ENCODE measurements around the gene TMCC3. TPM values are rescaled to one million over a fixed set of nuclear protein-coding genes. Genes with fewer than 3 reads are reported as not detected.
"Not testable (repeated sequence)": the region's sequence is repeated elsewhere in the genome, so short reads cannot be mapped to it uniquely, and the experiment has no call there.

TMCC3 gene
- total and polyA plus RNA-seq, 2 experiments from 2014 or later, result 1.4 to 3.6 TPM

DNA sequence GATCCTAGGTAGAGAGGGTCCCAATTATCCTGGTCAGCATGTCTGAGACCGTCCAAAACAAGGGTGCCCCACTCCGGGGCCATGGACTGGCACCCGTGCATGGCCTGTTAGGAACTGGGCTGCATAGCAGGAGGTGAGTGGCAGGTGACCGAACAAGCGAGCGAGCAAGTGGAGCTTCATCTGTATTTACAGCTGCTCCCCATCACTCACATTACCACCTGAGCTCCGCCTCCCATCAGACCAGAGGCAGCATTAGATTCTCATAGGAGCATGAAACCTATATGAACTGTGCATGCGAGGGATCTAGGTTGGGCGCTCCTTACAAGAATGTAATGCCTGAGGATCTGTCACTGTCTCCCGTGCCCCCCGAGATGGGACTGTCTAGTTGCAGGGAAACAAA lies 44.4 kb upstream of the TMCC3 start:
- no peak overlapping the region for H3K4me3 Mint-ChIP-seq
- no peak overlapping the region for H3K27ac Mint-ChIP-seq
- H3K36me3 Mint-ChIP-seq (ENCODE audit: low read depth), result no peaks in the 10 kb centered on the region
- TF ChIP-seq CREB1 (CRISPR knock-in tag; IDR thresholded peaks at IDR 0.05; ENCODE audit: low read depth), result no peak
- no peak for TF ChIP-seq ZNF331 (CRISPR knock-in tag; IDR thresholded peaks at IDR 0.05; ENCODE audit: low read depth)
- TF ChIP-seq, protein P1, sequence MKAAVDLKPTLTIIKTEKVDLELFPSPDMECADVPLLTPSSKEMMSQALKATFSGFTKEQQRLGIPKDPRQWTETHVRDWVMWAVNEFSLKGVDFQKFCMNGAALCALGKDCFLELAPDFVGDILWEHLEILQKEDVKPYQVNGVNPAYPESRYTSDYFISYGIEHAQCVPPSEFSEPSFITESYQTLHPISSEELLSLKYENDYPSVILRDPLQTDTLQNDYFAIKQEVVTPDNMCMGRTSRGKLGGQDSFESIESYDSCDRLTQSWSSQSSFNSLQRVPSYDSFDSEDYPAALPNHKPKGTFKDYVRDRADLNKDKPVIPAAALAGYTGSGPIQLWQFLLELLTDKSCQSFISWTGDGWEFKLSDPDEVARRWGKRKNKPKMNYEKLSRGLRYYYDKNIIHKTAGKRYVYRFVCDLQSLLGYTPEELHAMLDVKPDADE (IDR thresholded peaks at IDR 0.05), result no peak
- no peak for TF ChIP-seq STAT1 (IDR thresholded peaks at IDR 0.05; ENCODE audit: unreplicated experiment)
- TF ChIP-seq EZH2 (IDR thresholded peaks at IDR 0.05; ENCODE audit: low read depth, unreplicated experiment), result no peak
- TF ChIP-seq ZNF114 (CRISPR knock-in tag; IDR thresholded peaks at IDR 0.05), result no peak
- TF ChIP-seq, protein P2, sequence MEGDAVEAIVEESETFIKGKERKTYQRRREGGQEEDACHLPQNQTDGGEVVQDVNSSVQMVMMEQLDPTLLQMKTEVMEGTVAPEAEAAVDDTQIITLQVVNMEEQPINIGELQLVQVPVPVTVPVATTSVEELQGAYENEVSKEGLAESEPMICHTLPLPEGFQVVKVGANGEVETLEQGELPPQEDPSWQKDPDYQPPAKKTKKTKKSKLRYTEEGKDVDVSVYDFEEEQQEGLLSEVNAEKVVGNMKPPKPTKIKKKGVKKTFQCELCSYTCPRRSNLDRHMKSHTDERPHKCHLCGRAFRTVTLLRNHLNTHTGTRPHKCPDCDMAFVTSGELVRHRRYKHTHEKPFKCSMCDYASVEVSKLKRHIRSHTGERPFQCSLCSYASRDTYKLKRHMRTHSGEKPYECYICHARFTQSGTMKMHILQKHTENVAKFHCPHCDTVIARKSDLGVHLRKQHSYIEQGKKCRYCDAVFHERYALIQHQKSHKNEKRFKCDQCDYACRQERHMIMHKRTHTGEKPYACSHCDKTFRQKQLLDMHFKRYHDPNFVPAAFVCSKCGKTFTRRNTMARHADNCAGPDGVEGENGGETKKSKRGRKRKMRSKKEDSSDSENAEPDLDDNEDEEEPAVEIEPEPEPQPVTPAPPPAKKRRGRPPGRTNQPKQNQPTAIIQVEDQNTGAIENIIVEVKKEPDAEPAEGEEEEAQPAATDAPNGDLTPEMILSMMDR (conservative IDR thresholded peaks at IDR 0.05; ENCODE audit: low read depth in 2 of 2), result no peak
- no peak for TF ChIP-seq NANOG (IDR thresholded peaks at IDR 0.05; ENCODE audit: borderline replicate concordance)
- no peak for TF ChIP-seq POLR2AphosphoS5 (IDR thresholded peaks at IDR 0.05; ENCODE audit: low read depth)
- no peaks in the 10 kb centered on the region for H3K9me3 Mint-ChIP-seq
- 0 out of 2 replicates have a peak, but pooled peaks cover 6% of the 10 kb centered on the region for H3K4me1 ChIP-seq (ENCODE audit: insufficient read depth)
- no peaks in the 10 kb centered on the region for H3K79me2 ChIP-seq (replicated peaks; ENCODE audit: insufficient read depth)
- DNase-seq (ENCODE audit: low spot score), result no peak
- H3K4me1 Mint-ChIP-seq, result no peaks in the 10 kb centered on the region
- H3F3A ChIP-seq (replicated peaks; ENCODE audit: low read depth), result no peaks in the 10 kb centered on the region
- no peak overlapping the region for H3K27ac ChIP-seq (ENCODE audit: low read depth)
- no peaks in the 10 kb centered on the region for H4K20me1 ChIP-seq (replicated peaks; ENCODE audit: insufficient read depth)
- no peak overlapping the region for H2AFZ ChIP-seq
- no peak for ATAC-seq
- H3K36me3 ChIP-seq (ENCODE audit: insufficient read depth), result no peaks in the 10 kb centered on the region
- 0 out of 2 replicates have a peak, but pooled peaks cover 2% of the 10 kb centered on the region for H3K9me2 ChIP-seq (ENCODE audit: insufficient read depth)
- H3K4me3 ChIP-seq, result no peak overlapping the region
- H3K27me3 Mint-ChIP-seq (ENCODE audit: insufficient read depth, low read depth, poor library complexity), result no peaks in the 10 kb centered on the region
- H3K27me3 ChIP-seq (ENCODE audit: insufficient read depth), result no peaks in the 10 kb centered on the region
- H3K4me2 ChIP-seq, result no peak overlapping the region

DNA sequence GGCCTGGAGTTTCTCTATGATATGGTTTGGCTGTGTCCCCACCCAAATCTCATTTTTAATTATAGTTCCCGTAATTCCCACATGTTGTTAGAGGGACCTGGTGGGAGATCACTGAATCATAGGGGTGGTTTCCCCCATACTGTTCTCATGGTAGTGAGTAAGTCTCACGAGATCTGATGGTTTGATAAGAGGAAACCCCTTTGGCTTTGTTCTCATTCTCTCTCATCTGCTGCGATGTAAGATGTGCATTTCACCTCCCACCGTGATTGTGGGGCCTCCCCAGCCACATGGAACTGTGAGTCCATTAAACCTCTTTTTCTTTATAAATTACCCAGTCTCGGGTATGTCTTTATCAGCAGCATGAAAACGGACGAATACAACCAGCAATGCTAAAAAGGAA lies 42.5 kb upstream of the TMCC3 start:
- not testable (repeated sequence) for H3K36me3 Mint-ChIP-seq (ENCODE audit: low read depth); H3K27me3 Mint-ChIP-seq (ENCODE audit: insufficient read depth, low read depth, poor library complexity); H3F3A ChIP-seq (replicated peaks; ENCODE audit: low read depth); H3K9me3 Mint-ChIP-seq; H4K20me1 ChIP-seq (replicated peaks; ENCODE audit: insufficient read depth); DNase-seq (ENCODE audit: low spot score); H3K79me2 ChIP-seq (replicated peaks; ENCODE audit: insufficient read depth); H3K27me3 ChIP-seq (ENCODE audit: insufficient read depth); H2AFZ ChIP-seq; H3K36me3 ChIP-seq (ENCODE audit: insufficient read depth); H3K4me3 ChIP-seq; H3K4me1 Mint-ChIP-seq; H3K4me2 ChIP-seq; H3K9me2 ChIP-seq (ENCODE audit: insufficient read depth); H3K4me1 ChIP-seq (ENCODE audit: insufficient read depth); ATAC-seq; H3K4me3 Mint-ChIP-seq; H3K27ac ChIP-seq (ENCODE audit: low read depth); H3K27ac Mint-ChIP-seq

Data from GM23338 (cell line).